Measurements from ENCODE around the gene CACNB1.

Gene CACNB1

DNA sequence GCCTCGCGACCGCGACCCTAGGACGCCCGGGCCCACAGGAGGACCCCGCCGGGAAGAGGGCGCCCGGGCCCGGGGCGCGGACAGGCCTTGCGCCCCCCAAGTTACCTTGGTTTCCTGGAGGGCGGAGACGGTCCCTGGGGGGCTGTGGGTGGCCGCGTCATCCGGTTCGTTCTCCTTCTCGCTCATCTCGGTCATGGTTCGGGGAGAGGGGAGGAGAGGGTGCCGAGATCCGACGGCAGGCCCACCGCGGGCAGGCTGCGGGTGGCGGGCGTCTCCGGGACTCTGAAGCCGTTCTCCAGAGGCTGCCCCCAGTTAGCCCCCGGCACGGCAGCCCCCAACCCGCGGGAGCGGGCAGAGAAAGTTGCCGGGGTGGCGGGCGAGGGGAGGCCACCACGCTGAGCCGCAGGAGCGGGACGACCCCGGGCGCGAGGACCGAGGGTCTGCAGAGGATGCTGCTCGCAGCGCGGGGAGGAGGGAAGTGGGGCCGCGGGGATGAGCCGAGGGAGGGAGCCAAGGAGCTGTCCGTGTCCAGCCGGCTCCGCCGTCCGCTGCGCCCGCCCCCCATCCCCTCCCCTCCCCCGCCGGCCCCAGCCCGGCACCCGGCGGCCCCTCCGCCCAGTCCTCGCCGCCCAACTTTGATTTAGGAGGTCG is 28.0 kb upstream of the CACNB1 start, which contains the start of gene STAC2:
TSS of gene STAC2 (minus strand) at position 638 of the 651 bp plus-strand sequence. CDS start at position 195, 443 bp downstream.
- no peak for FAIRE-seq

DNA sequence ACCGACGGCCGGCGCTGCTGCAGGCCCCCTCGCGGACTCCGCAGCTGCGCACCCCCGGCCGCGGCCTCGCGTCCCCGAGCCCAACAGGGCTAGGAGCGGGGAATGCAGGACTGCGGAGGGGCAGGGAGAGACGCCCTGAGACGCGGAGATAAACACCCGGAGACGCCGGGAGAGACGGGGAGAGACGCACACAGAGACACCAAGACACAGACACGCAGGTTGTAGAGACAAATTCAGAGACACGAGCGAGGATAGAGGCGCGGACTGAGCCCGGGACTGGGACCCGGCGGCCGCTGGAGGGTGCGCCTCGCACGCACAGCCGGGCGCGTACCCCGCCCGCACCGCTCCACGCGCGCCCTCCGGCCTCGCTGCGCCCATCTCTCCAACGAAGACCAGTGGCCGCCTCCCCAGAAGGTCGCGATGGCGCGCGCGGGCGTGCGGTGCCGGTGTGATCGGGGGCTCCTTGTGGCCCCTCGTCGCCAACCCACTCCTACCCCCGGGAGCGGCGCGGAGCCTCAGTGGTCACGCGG is 27.4 kb upstream of the CACNB1 start:
- FAIRE-seq, result no peak

GRCh38 chr17:39223907-39224777 is 26.7 kb upstream of the CACNB1 start:
- FAIRE-seq, result no peak

DNA sequence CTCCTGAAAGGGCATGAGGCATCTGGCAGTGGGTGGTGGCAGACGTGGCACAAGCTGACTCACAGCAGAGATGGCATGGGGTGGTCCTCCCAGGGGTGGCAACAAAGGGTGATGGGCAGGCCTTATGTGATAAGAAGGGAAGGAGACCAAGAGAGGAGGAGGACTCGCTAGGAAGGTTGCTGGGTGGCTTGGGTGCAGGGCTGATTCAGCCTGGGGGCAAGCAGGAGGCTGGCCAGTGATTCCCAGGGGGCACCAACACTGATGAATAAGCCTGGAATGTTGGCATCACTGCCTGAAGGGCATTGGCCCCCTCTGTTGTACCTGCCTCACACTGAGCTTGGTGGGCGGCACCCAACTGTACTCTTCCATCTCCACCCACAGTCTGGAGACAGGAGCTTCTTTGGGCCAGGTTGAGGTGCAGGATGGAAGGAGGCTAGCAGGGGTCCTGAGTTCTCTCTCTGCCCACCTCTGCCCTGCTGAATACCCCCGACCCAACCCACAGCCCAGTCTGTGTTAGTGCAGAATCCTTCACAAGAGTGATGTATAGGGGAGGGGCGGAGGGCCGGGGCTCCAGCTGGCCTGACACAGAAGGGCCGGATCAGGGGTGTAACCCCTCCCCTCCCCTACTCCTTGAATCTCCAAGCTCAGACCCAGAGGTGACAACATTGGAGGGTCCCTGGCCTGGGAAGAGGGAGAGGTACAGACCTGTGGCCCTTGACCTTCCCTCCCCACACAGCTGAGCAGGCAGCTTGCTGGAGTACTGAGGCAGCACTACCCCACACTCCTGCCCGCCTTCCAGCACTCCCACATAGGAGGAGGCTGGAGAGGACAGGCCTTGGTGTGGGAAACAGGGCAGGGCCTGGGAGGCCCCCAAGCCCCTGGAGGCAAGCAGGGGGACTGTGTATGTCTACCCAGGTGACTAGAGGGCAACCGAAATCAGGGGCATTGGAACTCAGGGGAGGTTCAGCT is 25.7 kb upstream of the CACNB1 start:
- FAIRE-seq, result no peak

DNA sequence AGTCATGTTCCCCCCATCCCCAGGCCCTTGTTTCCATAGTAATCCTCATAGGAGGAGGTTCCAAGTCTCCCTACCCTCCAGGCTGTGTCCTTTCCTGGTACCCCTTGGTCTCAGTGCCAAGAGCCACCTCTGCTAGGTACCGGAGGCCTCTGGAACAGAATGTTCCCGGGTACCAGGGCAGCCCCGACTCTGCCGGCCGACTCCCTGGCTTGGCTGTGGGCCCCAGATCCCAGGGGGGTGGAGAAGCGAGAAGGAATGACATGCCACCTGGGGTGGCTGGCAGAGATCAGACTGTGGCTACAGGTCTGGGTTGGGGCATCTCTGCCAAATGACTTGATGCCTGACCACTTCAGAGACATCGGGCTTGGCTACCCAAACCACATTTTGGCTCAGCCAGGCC is 24.7 kb upstream of the CACNB1 start:
- FAIRE-seq, result no peak

DNA sequence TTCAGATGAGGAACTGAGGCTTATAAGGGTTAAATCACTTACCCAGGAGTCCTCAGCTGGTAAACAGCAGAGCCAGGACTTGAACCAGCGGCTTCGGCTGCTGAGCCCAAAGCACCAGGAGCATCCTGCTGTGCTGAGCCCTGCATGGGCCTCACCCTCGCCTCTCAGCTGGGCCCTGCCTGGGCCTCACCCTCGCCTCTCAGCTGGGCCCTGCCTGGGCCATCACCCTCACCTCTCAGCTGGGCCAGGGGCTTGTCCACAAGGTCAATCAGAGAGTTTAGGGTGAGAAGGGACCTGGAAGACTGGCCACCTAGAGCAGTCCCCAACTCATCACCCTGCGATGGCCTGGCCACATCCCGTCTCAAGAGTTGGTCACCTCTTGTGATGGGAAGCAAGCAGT is 24.1 kb upstream of the CACNB1 start:
- no peak for FAIRE-seq

GRCh38 chr17:39219647-39220154 is 22.2 kb upstream of the CACNB1 start:
- FAIRE-seq, result no peak

DNA sequence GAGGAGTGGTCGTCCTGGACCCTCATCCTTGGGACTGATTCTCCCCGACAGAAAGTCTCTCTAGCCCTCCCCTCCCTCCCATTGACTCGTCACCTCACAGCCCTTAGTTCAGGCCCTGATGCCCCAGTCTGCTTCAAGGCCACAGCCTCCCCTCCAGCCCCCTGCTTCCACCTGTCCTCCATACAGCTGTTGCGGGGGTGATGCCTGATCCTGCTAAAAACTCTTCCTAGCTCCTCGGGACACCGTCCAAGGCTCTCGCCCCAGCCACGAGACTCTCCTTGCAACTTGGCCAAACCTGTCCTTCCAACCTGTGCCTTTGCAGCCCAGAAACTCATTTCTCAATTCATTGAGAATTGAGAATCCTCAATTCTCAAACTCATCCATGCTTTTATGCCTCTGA is 21.4 kb upstream of the CACNB1 start:
- no peak for FAIRE-seq

- FAIRE-seq, result no peak
Observed at GRCh38 chr17:39217734-39218369, 20.4 kb upstream of the CACNB1 start.

- FAIRE-seq, result no peak
Observed at GRCh38 chr17:39213852-39214251, 16.4 kb upstream of the CACNB1 start.

DNA sequence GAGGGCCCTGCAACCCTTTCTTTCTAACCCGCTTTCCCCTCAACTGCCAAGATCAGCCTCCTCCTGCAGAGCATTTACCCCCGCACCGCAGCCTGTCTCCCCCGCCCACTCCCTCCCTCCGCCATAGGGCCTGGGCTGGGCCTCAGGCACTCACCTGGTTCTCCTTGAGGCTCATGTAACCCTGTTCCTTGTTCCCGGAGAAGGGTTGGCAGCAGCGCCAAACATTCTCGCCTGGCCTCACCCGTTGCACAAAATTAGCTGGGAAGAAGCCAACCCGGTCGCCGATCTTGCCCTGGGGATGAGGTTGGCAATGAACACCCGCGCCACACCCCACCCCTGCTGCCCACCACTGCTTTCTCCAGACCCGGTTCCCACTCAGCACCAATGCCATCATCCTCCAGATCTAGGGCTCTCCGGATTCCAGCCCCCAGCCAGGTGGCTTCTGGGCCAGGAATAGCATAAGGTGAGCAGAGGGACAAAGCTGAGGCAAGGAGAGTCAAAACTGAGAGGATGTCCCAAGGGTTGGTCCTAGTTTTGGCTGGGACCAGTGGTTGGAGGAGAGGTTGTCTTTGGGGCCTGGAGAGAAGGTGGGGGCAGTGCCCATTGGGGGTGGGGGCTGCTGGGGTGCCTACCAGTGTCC is 15.5 kb upstream of the CACNB1 start:
- FAIRE-seq, result no peak

DNA sequence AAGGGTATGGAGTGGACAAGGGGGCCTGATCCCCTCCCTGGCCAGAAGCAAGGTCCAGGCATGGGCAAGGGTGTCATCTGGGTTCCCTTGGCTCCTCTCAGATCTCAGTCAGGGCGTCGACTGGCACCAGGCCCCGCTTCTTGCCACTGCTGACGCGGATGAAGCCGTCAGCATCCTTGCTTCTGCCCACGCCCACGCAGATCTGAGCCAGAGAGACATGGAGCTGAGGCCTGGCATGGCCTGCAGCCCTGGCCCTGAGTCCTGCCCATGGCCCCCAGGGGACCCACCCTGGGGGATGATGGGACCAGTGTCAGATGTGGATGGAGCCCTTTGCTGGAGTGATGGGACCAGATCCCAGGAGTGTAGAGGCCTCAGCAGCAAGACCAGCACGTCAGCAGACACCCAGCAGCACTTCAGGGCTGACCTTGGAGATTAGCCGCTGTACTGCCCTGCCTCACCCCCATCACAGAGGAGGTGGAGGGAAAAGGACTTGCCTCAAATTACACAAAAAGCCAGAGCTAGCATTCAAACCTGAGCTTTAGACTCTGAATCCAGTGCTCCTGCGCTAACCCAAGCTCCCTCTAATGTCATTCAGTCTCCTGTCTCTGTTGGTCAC is 14.8 kb upstream of the CACNB1 start:
- no peak for FAIRE-seq

GRCh38 chr17:39210093-39210434 is 12.6 kb upstream of the CACNB1 start:
- FAIRE-seq, result no peak

GRCh38 chr17:39209317-39210092 is 12.0 kb upstream of the CACNB1 start:
- FAIRE-seq, result no peak

DNA sequence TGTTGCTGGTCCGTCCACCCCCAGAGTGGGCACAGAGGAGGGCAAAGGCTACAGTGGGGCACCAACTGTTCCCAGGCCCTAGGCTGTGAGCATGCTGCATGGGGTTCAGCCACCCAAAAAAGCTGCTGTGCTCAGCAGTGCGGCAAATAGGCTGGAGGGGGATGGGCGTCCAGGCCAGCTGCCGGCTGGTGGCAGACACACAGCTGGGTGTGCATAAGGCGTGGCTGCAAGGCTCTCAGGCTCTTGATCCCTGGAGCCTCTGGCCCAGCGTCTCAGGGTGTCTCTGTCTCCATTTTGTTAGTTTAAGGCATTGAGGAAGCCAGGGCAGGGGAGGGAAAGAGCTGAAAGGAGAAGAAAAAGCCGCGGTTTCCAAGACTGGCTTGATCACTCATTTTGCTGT is 11.4 kb upstream of the CACNB1 start:
- no peak for FAIRE-seq

GRCh38 chr17:39208136-39208535 is 10.7 kb upstream of the CACNB1 start:
- FAIRE-seq, result no peak

DNA sequence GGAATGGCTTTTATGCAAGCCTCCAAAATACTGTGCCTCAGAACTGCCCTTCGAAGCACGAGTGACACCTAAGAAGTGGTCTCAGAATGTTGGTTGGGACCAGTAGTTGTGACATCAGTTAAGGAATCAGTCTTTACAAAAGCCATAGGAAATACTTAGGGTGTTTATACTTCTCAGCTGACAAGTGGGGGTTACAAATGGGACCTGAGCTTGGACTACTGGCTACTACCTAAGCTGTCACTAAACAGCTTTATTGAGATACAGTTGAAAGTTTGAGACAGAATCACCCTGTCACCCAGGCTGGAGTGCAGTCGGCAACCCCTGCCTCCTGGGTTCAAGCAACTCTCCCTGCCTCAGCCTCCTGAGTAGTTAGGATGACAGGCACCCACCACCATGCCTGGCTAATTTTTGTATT is 7.7 kb upstream of the CACNB1 start:
- no peak for FAIRE-seq

- no peak for FAIRE-seq
Observed at GRCh38 chr17:39204245-39204644, 6.8 kb upstream of the CACNB1 start.

GRCh38 chr17:39200957-39201510 is 3.6 kb upstream of the CACNB1 start:
- FAIRE-seq, result no peak
